SK-N-MC (cell line): ENCODE data around the gene DDC.

Experiments
- EZH2 ChIP-seq: fragments of 200-600 bp; sonication (generic); IDR thresholded peaks from one replicate; pipeline ENCODE4 v1.6.1; 2017; ENCODE audit warnings: antibody characterized with exemption
- POLR2AphosphoS5 ChIP-seq: IDR thresholded peaks from 2 replicates; pipeline ENCODE4 v1.6.1; 2012; ENCODE audit warnings: mild to moderate bottlenecking, low read depth, low read length, borderline replicate concordance

DNA sequence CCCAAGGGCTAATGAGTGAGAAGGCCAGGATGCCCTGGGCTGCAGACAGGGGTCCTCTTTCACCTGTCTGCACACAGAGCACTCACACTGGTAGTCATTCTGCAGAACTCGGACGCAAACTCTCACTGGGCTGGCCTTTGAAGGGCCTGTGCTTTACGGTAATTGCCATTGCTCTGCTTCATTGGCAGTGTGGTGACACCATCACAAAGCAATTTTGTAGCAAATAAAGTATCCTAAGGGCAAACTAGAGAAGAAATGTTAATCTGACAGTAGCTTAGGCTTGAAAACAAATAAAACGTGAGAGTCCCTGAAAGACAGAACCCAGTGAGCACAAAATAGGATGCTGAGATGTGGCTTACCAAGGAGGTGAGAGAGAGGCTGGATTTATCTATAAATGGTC, 84.4 kb downstream of the DDC start:
- TF ChIP-seq POLR2AphosphoS5: no peak
- no peak for TF ChIP-seq EZH2
